Measurements from ENCODE around the gene TMEM129.

DNA sequence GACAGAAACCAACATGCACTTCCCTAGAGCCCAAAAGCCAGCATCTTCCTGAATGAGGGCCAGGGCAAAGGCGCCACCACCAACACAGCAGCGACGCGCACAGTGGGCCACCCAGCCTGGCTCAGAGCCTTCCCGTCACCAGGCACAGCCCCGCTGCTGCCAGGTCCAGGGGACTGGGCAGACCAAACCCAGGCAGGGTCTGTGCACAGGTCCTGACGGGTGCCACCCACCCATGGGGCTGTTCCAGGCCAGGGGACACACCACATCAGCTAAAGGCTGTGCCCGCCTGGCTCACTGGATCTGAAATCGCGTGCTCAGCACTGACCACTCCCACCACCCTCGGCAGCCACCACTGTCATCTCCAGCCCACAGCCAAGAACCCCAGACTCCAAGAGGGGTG, 50.8 kb downstream of the TMEM129 start:
- TF ChIP-seq CSDC2 (CRISPR knock-in tag; IDR thresholded peaks at IDR 0.05) = no peak
- TF ChIP-seq ESRRG (CRISPR knock-in tag; IDR thresholded peaks at IDR 0.05) = no peak
- no peak for TF ChIP-seq RARB (CRISPR knock-in tag; IDR thresholded peaks at IDR 0.05)
- TF ChIP-seq, protein P1, sequence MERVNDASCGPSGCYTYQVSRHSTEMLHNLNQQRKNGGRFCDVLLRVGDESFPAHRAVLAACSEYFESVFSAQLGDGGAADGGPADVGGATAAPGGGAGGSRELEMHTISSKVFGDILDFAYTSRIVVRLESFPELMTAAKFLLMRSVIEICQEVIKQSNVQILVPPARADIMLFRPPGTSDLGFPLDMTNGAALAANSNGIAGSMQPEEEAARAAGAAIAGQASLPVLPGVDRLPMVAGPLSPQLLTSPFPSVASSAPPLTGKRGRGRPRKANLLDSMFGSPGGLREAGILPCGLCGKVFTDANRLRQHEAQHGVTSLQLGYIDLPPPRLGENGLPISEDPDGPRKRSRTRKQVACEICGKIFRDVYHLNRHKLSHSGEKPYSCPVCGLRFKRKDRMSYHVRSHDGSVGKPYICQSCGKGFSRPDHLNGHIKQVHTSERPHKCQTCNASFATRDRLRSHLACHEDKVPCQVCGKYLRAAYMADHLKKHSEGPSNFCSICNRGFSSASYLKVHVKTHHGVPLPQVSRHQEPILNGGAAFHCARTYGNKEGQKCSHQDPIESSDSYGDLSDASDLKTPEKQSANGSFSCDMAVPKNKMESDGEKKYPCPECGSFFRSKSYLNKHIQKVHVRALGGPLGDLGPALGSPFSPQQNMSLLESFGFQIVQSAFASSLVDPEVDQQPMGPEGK (CRISPR knock-in tag; IDR thresholded peaks at IDR 0.05; ENCODE audit: borderline replicate concordance) = no peak
- TF ChIP-seq ARNTL (CRISPR knock-in tag; IDR thresholded peaks at IDR 0.05; ENCODE audit: borderline replicate concordance, low read depth) = no peak
- TF ChIP-seq ZNF8 (CRISPR knock-in tag; IDR thresholded peaks at IDR 0.05) = no peak
- TF ChIP-seq PPARA (CRISPR knock-in tag; IDR thresholded peaks at IDR 0.05; ENCODE audit: borderline replicate concordance) = no peak
- TF ChIP-seq SNAI2 (CRISPR knock-in tag; IDR thresholded peaks at IDR 0.05) = no peak
- TF ChIP-seq, protein P2, sequence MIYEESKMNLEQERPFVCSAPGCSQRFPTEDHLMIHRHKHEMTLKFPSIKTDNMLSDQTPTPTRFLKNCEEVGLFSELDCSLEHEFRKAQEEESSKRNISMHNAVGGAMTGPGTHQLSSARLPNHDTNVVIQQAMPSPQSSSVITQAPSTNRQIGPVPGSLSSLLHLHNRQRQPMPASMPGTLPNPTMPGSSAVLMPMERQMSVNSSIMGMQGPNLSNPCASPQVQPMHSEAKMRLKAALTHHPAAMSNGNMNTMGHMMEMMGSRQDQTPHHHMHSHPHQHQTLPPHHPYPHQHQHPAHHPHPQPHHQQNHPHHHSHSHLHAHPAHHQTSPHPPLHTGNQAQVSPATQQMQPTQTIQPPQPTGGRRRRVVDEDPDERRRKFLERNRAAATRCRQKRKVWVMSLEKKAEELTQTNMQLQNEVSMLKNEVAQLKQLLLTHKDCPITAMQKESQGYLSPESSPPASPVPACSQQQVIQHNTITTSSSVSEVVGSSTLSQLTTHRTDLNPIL (CRISPR knock-in tag; IDR thresholded peaks at IDR 0.05; ENCODE audit: low read depth) = no peak
- TF ChIP-seq OSR1 (CRISPR knock-in tag; IDR thresholded peaks at IDR 0.05) = no peak
- TF ChIP-seq TCF4 (CRISPR knock-in tag; IDR thresholded peaks at IDR 0.05; ENCODE audit: borderline replicate concordance) = no peak
- no peak for TF ChIP-seq ZNF565 (CRISPR knock-in tag; conservative IDR thresholded peaks at IDR 0.05; ENCODE audit: low read depth)

All from SK-N-SH treated with all-trans-retinoic acid at 6 μM for 48 hours (cell line).